Measurements from ENCODE around the gene NBEAL2.

- TF ChIP-seq ELF4 (IDR thresholded peaks at IDR 0.05) (no peak), NFRKB (IDR thresholded peaks at IDR 0.05) (no peak), CTBP1 (IDR thresholded peaks at IDR 0.05; ENCODE audit: borderline replicate concordance) (no peak)
Measured at GRCh38 chr3:47017504-47018268, 38.2 kb downstream of the NBEAL2 start.

Data from HEK293T (cell line).